OCI-LY1 (cell line): Measurements from ENCODE around the gene PLA2G12B.
"Not testable (repeated sequence)": the region's sequence is repeated elsewhere in the genome, so short reads cannot be mapped to it uniquely, and the experiment has no call there.

Source experiments
- H2AFZ ChIP-seq: fragments of 200-600 bp; sonication (generic), shearing (Covaris generic); 2 replicates; pipeline ENCODE4 v1.6.0; 2014; ENCODE audit warnings: antibody characterized with exemption, mild to moderate bottlenecking, low read length
- H3F3A ChIP-seq: fragments of 200-600 bp; sonication (generic), shearing (Covaris generic); 2 replicates; pipeline ENCODE4 v1.6.0; 2014; ENCODE audit warnings: mild to moderate bottlenecking, antibody characterized with exemption, low read length, moderate library complexity; ENCODE audit not compliant: insufficient read depth
- H3K27ac ChIP-seq: fragments of 200-600 bp; sonication (generic); 2 replicates; pipeline ENCODE4 v1.5.1; 2014; ENCODE audit warnings: low read length, mixed run types, mild to moderate bottlenecking, low read depth; ENCODE audit not compliant: poor library complexity, severe bottlenecking
- H3K27me3 ChIP-seq: fragments of 200-600 bp; sonication (generic); 2 replicates; pipeline ENCODE4 v1.6.0; 2014; ENCODE audit warnings: antibody characterized with exemption, mild to moderate bottlenecking, low read length, moderate library complexity; ENCODE audit not compliant: insufficient read depth
- H3K36me3 ChIP-seq: fragments of 200-600 bp; sonication (generic); 2 replicates; pipeline ENCODE4 v1.6.1; 2014; ENCODE audit warnings: mild to moderate bottlenecking, antibody characterized with exemption, low read length, moderate library complexity, mixed read lengths; ENCODE audit not compliant: insufficient read depth
- H3K4me1 ChIP-seq: fragments of 200-600 bp; sonication (generic); 2 replicates; pipeline ENCODE4 v1.5.1; 2014; ENCODE audit warnings: mild to moderate bottlenecking, low read length, moderate library complexity; ENCODE audit not compliant: insufficient read depth, severe bottlenecking
- H3K4me2 ChIP-seq: fragments of 200-600 bp; sonication (generic), shearing (Covaris generic); 2 replicates; pipeline ENCODE4 v1.6.1; 2014; ENCODE audit warnings: low read length
- H3K4me3 ChIP-seq: fragments of 200-600 bp; sonication (generic); 2 replicates; pipeline ENCODE4 v1.5.1; 2014; ENCODE audit warnings: low read length, low read depth, mild to moderate bottlenecking, mixed read lengths; ENCODE audit not compliant: poor library complexity, severe bottlenecking
- H3K79me2 ChIP-seq: fragments of 200-600 bp; shearing (Covaris generic); 2 replicates; pipeline ENCODE4 v1.6.1; 2016; ENCODE audit warnings: mixed run types, low read length, mixed read lengths; ENCODE audit not compliant: insufficient read depth
- H3K9ac ChIP-seq: fragments of 200-600 bp; sonication (generic), shearing (Covaris generic); 2 replicates; pipeline ENCODE4 v1.6.1; 2014; ENCODE audit warnings: mild to moderate bottlenecking, low read length, mixed read lengths
- H3K9me2 ChIP-seq: fragments of 200-600 bp; sonication (generic), shearing (Covaris generic); 2 replicates; pipeline ENCODE4 v1.6.1; 2014; ENCODE audit warnings: low read depth, mild to moderate bottlenecking, low read length, mixed read lengths
- H3K9me3 ChIP-seq: fragments of 200-600 bp; shearing (Covaris generic); 2 replicates; pipeline ENCODE4 v1.6.1; 2014; ENCODE audit warnings: low read length, mixed read lengths
- H4K20me1 ChIP-seq: fragments of 200-600 bp; sonication (generic), shearing (Covaris generic); 2 replicates; pipeline ENCODE4 v1.6.0; 2016; ENCODE audit warnings: mild to moderate bottlenecking, low read length; ENCODE audit not compliant: insufficient read depth
- CTCF ChIP-seq: fragments of 200-600 bp; sonication (generic), shearing (Covaris generic); IDR thresholded peaks from 2 replicates; pipeline ENCODE4 v1.5.1; 2017; ENCODE audit warnings: mild to moderate bottlenecking, antibody characterized with exemption, low read length, moderate library complexity, mixed read lengths
- EZH2 ChIP-seq: fragments of 200-600 bp; sonication (generic), shearing (Covaris generic); IDR thresholded peaks from 2 replicates; pipeline ENCODE4 v1.8.0; 2017; ENCODE audit warnings: borderline replicate concordance, mixed run types, mild to moderate bottlenecking, antibody characterized with exemption, low read length, moderate library complexity, mixed read lengths

Gene PLA2G12B

GRCh38 chr10:72910705-72911104, 43.9 kb downstream of the PLA2G12B start:
- H3K9ac ChIP-seq = no peak overlapping the region
- TF ChIP-seq EZH2 (no peak), CTCF (no peak)
- no peaks in the 10 kb centered on the region for H3K4me1 ChIP-seq
- no peaks in the 10 kb centered on the region for H3K36me3 ChIP-seq
- H3K4me3 ChIP-seq = no peak overlapping the region
- no peaks in the 10 kb centered on the region for H3K9me3 ChIP-seq
- no peaks in the 10 kb centered on the region for H3K9me2 ChIP-seq
- no peaks in the 10 kb centered on the region for H3K27me3 ChIP-seq
- no peaks in the 10 kb centered on the region for H3K79me2 ChIP-seq
- no peaks in the 10 kb centered on the region for H4K20me1 ChIP-seq
- H2AFZ ChIP-seq = no peak overlapping the region
- H3K4me2 ChIP-seq = no peak overlapping the region
- no peaks in the 10 kb centered on the region for H3F3A ChIP-seq
- H3K27ac ChIP-seq = no peak overlapping the region

- Histone ChIP-seq H3K79me2 (no peaks in the 10 kb centered on the region), H3K9ac (no peak overlapping the region), H4K20me1 (no peaks in the 10 kb centered on the region), H3K9me3 (no peaks in the 10 kb centered on the region), H3K36me3 (no peaks in the 10 kb centered on the region), H3F3A (no peaks in the 10 kb centered on the region), H3K4me1 (no peaks in the 10 kb centered on the region), H3K4me3 (no peak overlapping the region), H3K4me2 (no peak overlapping the region), H3K27me3 (no peaks in the 10 kb centered on the region), H2AFZ (no peak overlapping the region), H3K27ac (no peak overlapping the region), H3K9me2 (no peaks in the 10 kb centered on the region)
- TF ChIP-seq EZH2 = no peak
- no peak for TF ChIP-seq CTCF
Measured at GRCh38 chr10:72906446-72906845, 48.2 kb downstream of the PLA2G12B start.

GRCh38 chr10:72904806-72905205, 49.8 kb downstream of the PLA2G12B start:
- TF ChIP-seq CTCF (no peak), EZH2 (no peak)
- Histone ChIP-seq H3K9me2 (no peaks in the 10 kb centered on the region), H3K79me2 (no peaks in the 10 kb centered on the region), H3K4me1 (no peaks in the 10 kb centered on the region), H3F3A (no peaks in the 10 kb centered on the region), H3K9ac (no peak overlapping the region), H3K4me2 (no peak overlapping the region), H2AFZ (no peak overlapping the region), H3K27ac (no peak overlapping the region), H3K36me3 (no peaks in the 10 kb centered on the region), H4K20me1 (no peaks in the 10 kb centered on the region), H3K4me3 (no peak overlapping the region), H3K27me3 (no peaks in the 10 kb centered on the region), H3K9me3 (no peaks in the 10 kb centered on the region)

- H3K4me1 ChIP-seq, H3K4me2 ChIP-seq, H3K4me3 ChIP-seq, H3K9me3 ChIP-seq, H3K9ac ChIP-seq, H3K79me2 ChIP-seq, H3K36me3 ChIP-seq, H3K27me3 ChIP-seq, H2AFZ ChIP-seq, H3K9me2 ChIP-seq, H3F3A ChIP-seq, H4K20me1 ChIP-seq, H3K27ac ChIP-seq: not testable (repeated sequence)
Measured at GRCh38 chr10:72903941-72904446, 50.6 kb downstream of the PLA2G12B start.
